Nephron progenitor cell (in vitro differentiated cells): ENCODE results near the gene OSBP2.

Source experiments
- DNase-seq: peaks from one replicate; pipeline ENCODE4 v3.0.0; 2021
- H3K27ac Mint-ChIP-seq: 2 replicates; pipeline ENCODE4 v1.8.0; 2021; ENCODE audit warnings: mild to moderate bottlenecking, moderate library complexity, mixed read lengths
- H3K27me3 Mint-ChIP-seq: 2 replicates; pipeline ENCODE4 v1.8.0; 2021; ENCODE audit warnings: mild to moderate bottlenecking, low read depth, mixed read lengths; ENCODE audit not compliant: poor library complexity
- H3K36me3 Mint-ChIP-seq: 2 replicates; pipeline ENCODE4 v1.8.0; 2021; ENCODE audit warnings: low read depth, mixed read lengths
- H3K4me1 Mint-ChIP-seq: 2 replicates; pipeline ENCODE4 v1.8.0; 2021; ENCODE audit warnings: mixed read lengths
- H3K4me3 Mint-ChIP-seq: 2 replicates; pipeline ENCODE4 v1.8.0; 2021; ENCODE audit warnings: mild to moderate bottlenecking, moderate library complexity, mixed read lengths
- H3K9me3 Mint-ChIP-seq: 2 replicates; pipeline ENCODE4 v1.8.0; 2021; ENCODE audit warnings: mild to moderate bottlenecking, moderate library complexity, mixed read lengths
- TF ChIP-seq, protein P1 (sequence below): fragments of 200-600 bp; sonication (generic); IDR thresholded peaks from 2 replicates; pipeline ENCODE4 v1.5.0; 2021; ENCODE audit warnings: antibody characterized with exemption

OSBP2 gene

DNA sequence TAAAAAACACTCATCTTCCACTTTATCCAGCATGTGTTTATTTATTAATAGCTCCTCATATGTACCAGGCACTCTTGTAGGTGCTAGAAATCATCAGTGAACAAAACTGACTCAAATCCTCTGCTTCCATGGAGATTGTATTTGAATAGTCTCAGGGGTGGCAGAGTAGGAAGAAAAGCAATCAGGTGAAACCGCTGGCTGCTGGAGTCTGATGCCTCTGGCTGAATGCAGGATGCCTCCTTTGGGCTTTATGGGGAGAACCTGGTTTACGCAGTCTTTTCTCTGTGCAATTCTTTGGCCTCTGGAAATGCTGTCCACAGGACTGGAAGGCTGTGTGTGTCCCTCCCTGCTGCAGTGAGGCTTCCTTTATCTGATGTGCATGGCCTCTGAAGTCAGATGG is 12.8 kb upstream of the OSBP2 start:
- DNase-seq = no peak
- Mint-ChIP-seq H3K9me3 (no peaks in the 10 kb centered on the region), H3K36me3 (no peaks in the 10 kb centered on the region), H3K27me3 (peaks cover 25% of the 10 kb centered on the region), H3K4me3 (no peak overlapping the region), H3K4me1 (peaks cover 34% of the 10 kb centered on the region), H3K27ac (peak overlapping the region; percentile 64)
- TF ChIP-seq, protein P1, sequence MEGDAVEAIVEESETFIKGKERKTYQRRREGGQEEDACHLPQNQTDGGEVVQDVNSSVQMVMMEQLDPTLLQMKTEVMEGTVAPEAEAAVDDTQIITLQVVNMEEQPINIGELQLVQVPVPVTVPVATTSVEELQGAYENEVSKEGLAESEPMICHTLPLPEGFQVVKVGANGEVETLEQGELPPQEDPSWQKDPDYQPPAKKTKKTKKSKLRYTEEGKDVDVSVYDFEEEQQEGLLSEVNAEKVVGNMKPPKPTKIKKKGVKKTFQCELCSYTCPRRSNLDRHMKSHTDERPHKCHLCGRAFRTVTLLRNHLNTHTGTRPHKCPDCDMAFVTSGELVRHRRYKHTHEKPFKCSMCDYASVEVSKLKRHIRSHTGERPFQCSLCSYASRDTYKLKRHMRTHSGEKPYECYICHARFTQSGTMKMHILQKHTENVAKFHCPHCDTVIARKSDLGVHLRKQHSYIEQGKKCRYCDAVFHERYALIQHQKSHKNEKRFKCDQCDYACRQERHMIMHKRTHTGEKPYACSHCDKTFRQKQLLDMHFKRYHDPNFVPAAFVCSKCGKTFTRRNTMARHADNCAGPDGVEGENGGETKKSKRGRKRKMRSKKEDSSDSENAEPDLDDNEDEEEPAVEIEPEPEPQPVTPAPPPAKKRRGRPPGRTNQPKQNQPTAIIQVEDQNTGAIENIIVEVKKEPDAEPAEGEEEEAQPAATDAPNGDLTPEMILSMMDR = no peak

GRCh38 chr22:30685178-30685577 is 9.5 kb upstream of the OSBP2 start:
- Mint-ChIP-seq H3K27me3 (peaks cover 28% of the 10 kb centered on the region), H3K27ac (no peak overlapping the region), H3K36me3 (no peaks in the 10 kb centered on the region)

GRCh38 chr22:30687358-30687757 is 7.3 kb upstream of the OSBP2 start:
- TF ChIP-seq, protein P1 = no peak
- no peak for DNase-seq
- H3K36me3 Mint-ChIP-seq = no peaks in the 10 kb centered on the region
- no peak overlapping the region for H3K4me3 Mint-ChIP-seq
- peaks cover 25% of the 10 kb centered on the region for H3K27me3 Mint-ChIP-seq
- H3K9me3 Mint-ChIP-seq = no peaks in the 10 kb centered on the region
- no peak overlapping the region for H3K27ac Mint-ChIP-seq
- H3K4me1 Mint-ChIP-seq = no peaks in the 10 kb centered on the region

More at GRCh38 chr22:30685178-30685577, 9.5 kb upstream of the OSBP2 start:
- peaks cover 8% of the 10 kb centered on the region for H3K4me1 Mint-ChIP-seq
- TF ChIP-seq, protein P1 = no peak
- H3K9me3 Mint-ChIP-seq = no peaks in the 10 kb centered on the region
- no peak for DNase-seq
- no peak overlapping the region for H3K4me3 Mint-ChIP-seq

GRCh38 chr22:30689622-30690021 is 5.1 kb upstream of the OSBP2 start:
- Mint-ChIP-seq H3K27me3 (peaks cover 25% of the 10 kb centered on the region), H3K36me3 (no peaks in the 10 kb centered on the region), H3K4me3 (no peak overlapping the region), H3K9me3 (no peaks in the 10 kb centered on the region), H3K4me1 (peaks cover 12% of the 10 kb centered on the region), H3K27ac (no peak overlapping the region)
- TF ChIP-seq, protein P1 = no peak
- DNase-seq = no peak

GRCh38 chr22:30691204-30691603 is 3.5 kb upstream of the OSBP2 start:
- H3K4me1 Mint-ChIP-seq = peaks cover 23% of the 10 kb centered on the region
- no peaks in the 10 kb centered on the region for H3K9me3 Mint-ChIP-seq
- no peak overlapping the region for H3K27ac Mint-ChIP-seq
- H3K4me3 Mint-ChIP-seq = no peak overlapping the region
- peaks cover 29% of the 10 kb centered on the region for H3K27me3 Mint-ChIP-seq
- no peaks in the 10 kb centered on the region for H3K36me3 Mint-ChIP-seq
- DNase-seq = no peak
- TF ChIP-seq, protein P1 = no peak

DNA sequence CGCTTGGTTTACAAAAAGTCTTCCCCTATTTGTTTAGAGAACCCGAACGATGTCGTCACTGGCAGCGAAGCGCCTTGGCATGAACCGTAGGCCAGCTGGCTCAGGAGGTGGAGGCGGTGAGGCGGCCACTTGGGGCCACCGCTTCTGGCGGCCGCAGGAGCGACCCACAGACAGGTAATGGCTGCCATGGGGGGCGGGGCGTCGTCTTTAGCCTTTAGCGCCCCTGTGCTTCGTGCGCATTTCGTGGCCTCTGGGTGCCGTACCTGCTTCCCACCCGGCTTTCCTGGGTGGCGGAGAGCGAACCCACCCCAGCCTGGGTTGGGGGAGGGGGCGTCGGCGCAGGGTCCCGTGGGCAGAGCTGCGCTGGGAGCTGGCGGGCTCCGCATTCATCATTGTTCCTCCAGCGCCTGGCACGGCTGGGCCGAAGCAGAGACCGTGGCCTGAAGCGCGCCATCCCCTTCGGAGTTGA is 469 bp upstream of the OSBP2 start:
- peak; percentile 63 for DNase-seq
- peaks cover 32% of the 10 kb centered on the region for H3K4me1 Mint-ChIP-seq
- H3K27ac Mint-ChIP-seq = no peak overlapping the region
- TF ChIP-seq, protein P1 = no peak
- no peaks in the 10 kb centered on the region for H3K9me3 Mint-ChIP-seq
- H3K27me3 Mint-ChIP-seq = peaks cover 54% of the 10 kb centered on the region
- no peaks in the 10 kb centered on the region for H3K36me3 Mint-ChIP-seq
- H3K4me3 Mint-ChIP-seq = peak overlapping the region; percentile 85
